HepG2 (cell line): ENCODE results near the gene GPBAR1. TPM values are rescaled to one million over a fixed set of nuclear protein-coding genes. Genes with fewer than 3 reads are reported as not detected.

Source experiments
- FOXA3 ChIP-seq: IDR thresholded peaks from 2 replicates; pipeline ENCODE4 v1.6.1; 2016; ENCODE audit warnings: missing genetic modification reagents, missing compliant biosample characterization
- KDM5B ChIP-seq: sonication (generic); formaldehyde crosslinking; IDR thresholded peaks from 2 replicates; pipeline ENCODE4 v1.4.0; 2020; ENCODE audit warnings: missing genetic modification reagents, mild to moderate bottlenecking, borderline replicate concordance
- MAFG ChIP-seq: sonication (generic); formaldehyde crosslinking; IDR thresholded peaks from 2 replicates; pipeline ENCODE4 v1.5.1; 2020; ENCODE audit warnings: mild to moderate bottlenecking, missing genetic modification reagents
- PAX8 ChIP-seq: sonication (generic); formaldehyde crosslinking; IDR thresholded peaks from 2 replicates; pipeline ENCODE4 v1.8.0; 2022; ENCODE audit warnings: mild to moderate bottlenecking, missing genetic modification reagents, borderline replicate concordance
- PRPF4 ChIP-seq: fragments of 200-400 bp; formaldehyde crosslinking; IDR thresholded peaks from 2 replicates; pipeline ENCODE4 v1.6.1; 2016; ENCODE audit warnings: low read length, low read depth; ENCODE audit not compliant: poor library complexity, severe bottlenecking
- SCMH1 ChIP-seq: sonication (generic); formaldehyde crosslinking; IDR thresholded peaks from 2 replicates; pipeline ENCODE4 v1.9.0; 2021; ENCODE audit warnings: missing genetic modification reagents, mild to moderate bottlenecking, borderline replicate concordance
- SETDB1 ChIP-seq: sonication (generic); formaldehyde crosslinking; IDR thresholded peaks from 2 replicates; pipeline ENCODE4 v1.5.1; 2020; ENCODE audit warnings: missing genetic modification reagents, mild to moderate bottlenecking, borderline replicate concordance
- ZBTB7B ChIP-seq: sonication (generic); formaldehyde crosslinking; IDR thresholded peaks from 2 replicates; pipeline ENCODE4 v1.4.0; 2020; ENCODE audit warnings: missing genetic modification reagents
- ZNF136 ChIP-seq: sonication (generic); formaldehyde crosslinking; IDR thresholded peaks from 2 replicates; pipeline ENCODE4 v1.8.1; 2022; ENCODE audit warnings: low read depth, mild to moderate bottlenecking, moderate library complexity, missing genetic modification reagents
- ZNF230 ChIP-seq: sonication (generic); formaldehyde crosslinking; IDR thresholded peaks from 2 replicates; pipeline ENCODE4 v1.4.0; 2020; ENCODE audit warnings: mild to moderate bottlenecking, missing genetic modification reagents
- ZNF260 ChIP-seq: sonication (generic); formaldehyde crosslinking; IDR thresholded peaks from 2 replicates; pipeline ENCODE4 v1.4.0; 2020; ENCODE audit warnings: missing genetic modification reagents, low read depth, mild to moderate bottlenecking, borderline replicate concordance
- ZNF329 ChIP-seq: sonication (generic); formaldehyde crosslinking; IDR thresholded peaks from 2 replicates; pipeline ENCODE4 v1.9.0; 2021; ENCODE audit warnings: low read depth, mild to moderate bottlenecking, missing genetic modification reagents
- ZNF333 ChIP-seq: sonication (generic); formaldehyde crosslinking; IDR thresholded peaks from 2 replicates; pipeline ENCODE4 v1.4.0; 2020; ENCODE audit warnings: mild to moderate bottlenecking, missing genetic modification reagents, borderline replicate concordance
- ZNF569 ChIP-seq: sonication (generic); formaldehyde crosslinking; IDR thresholded peaks from 2 replicates; pipeline ENCODE4 v1.5.0; 2020; ENCODE audit warnings: mild to moderate bottlenecking, missing genetic modification reagents, moderate library complexity, borderline replicate concordance
- ZNF644 ChIP-seq: IDR thresholded peaks from 2 replicates; pipeline ENCODE4 v1.6.1; 2016; ENCODE audit warnings: low read depth
- polyA plus RNA-seq, 8 experiments: library from polyadenylated mRNA; depleted of rRNA in 3 of 8; stranded (reverse) in 7 of 8; unstranded in 1 of 8; fragments of >200 nt; fragmentation: Illumina TruSeq in 4 of 8; extraction: Trizol in 4 of 8; gene quantifications; 2 replicates each; pipeline versions ENCODE4 v1.2.1 to v1.2.3, GENCODE V29; 2011 to 2016; ENCODE audit warnings: low read depth in 4 of 8, missing spikeins in 1 of 8, mixed read lengths in 1 of 8; ENCODE audit not compliant: insufficient read depth in 1 of 8
- total RNA-seq, 5 experiments: library from RNA; depleted of rRNA; stranded (reverse); fragments of >200 nt; fragmentation: Illumina TruSeq; extraction: Trizol; gene quantifications; 2 replicates each; pipeline ENCODE4 v1.2.3, GENCODE V29; 2016; ENCODE audit warnings: low read depth in 1 of 5
- TF ChIP-seq, protein P1 (sequence below): sonication (generic); formaldehyde crosslinking; IDR thresholded peaks from 2 replicates; pipeline ENCODE4 v1.4.0; 2020; ENCODE audit warnings: mild to moderate bottlenecking, low read depth, missing genetic modification reagents
- TF ChIP-seq, protein P2 (sequence below): sonication (generic); formaldehyde crosslinking; IDR thresholded peaks from 2 replicates; pipeline ENCODE4 v1.5.0; 2020; ENCODE audit warnings: mild to moderate bottlenecking, missing genetic modification reagents
- TF ChIP-seq, protein P3 (sequence below): sonication (generic); formaldehyde crosslinking; IDR thresholded peaks from 2 replicates; pipeline ENCODE4 v1.4.0; 2020; ENCODE audit warnings: missing genetic modification reagents
- TF ChIP-seq, protein P4 (sequence below): sonication (generic); formaldehyde crosslinking; IDR thresholded peaks from 2 replicates; pipeline ENCODE4 v1.8.0; 2022; ENCODE audit warnings: missing genetic modification reagents, mild to moderate bottlenecking, borderline replicate concordance
- TF ChIP-seq, protein P5 (sequence below): sonication (generic); formaldehyde crosslinking; IDR thresholded peaks from 2 replicates; pipeline ENCODE4 v1.4.0; 2020; ENCODE audit warnings: missing genetic modification reagents

GPBAR1 gene
- total and polyA plus RNA-seq, 2 of the 13 experiments (the other 11 are each of a cell fraction or from before 2014, with no cell fraction given) = 0.05 to 0.09 TPM

DNA sequence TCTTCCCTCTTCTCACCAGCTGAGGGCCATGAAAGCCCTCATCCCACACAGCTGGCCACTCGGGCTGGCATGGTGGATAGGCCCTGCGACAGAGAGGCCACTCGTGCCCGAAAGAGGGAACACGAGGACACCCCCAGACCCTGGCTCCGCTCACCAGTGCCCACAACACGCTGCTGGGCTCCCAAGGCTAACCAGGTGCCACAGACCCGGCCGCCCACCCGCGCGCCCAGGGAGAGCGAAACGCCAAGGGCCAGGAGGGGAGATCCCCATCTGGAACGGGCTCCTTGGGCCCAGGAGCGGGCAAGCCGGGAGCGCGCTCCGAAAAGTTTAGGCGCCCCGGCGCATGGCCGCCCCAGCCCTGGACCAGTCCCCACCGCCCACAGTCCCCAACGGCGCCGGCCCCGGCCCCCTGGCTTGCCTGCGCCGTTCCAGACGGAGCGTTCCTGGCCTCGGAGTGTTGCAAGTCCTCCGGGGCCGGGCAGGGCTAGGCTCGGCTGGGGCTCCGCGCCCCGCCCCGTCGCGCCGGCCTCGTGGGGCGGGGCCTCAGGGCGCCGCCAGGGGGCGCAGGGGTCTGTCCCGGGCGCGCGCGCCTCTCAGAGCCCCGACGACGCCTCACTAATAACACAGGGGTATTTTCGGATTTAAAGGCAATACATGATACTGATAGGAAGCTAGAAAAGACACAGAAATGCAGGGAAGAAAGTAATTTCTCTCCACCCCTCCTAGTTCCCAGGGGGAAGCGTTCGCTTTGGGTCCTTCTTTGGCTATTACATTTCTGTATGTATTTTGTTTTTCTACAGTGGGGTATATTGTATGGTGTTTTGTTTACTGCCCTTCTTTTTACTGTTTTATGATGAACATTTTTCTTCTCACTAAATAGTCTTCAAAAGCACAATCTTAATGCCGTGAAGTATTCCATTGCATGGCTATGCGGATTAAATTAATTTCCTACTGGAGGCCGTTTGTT is 31.5 kb downstream of the GPBAR1 start, which contains the start of gene TMBIM1 (continued):
- TF ChIP-seq PAX8 = no peak
- TF ChIP-seq FOXA3 (CRISPR knock-in tag) = peak; percentile 34; the same call in 1 of the 2 replicates
- TF ChIP-seq ZNF644 (CRISPR knock-in tag) = no peak
- TF ChIP-seq, protein P1, sequence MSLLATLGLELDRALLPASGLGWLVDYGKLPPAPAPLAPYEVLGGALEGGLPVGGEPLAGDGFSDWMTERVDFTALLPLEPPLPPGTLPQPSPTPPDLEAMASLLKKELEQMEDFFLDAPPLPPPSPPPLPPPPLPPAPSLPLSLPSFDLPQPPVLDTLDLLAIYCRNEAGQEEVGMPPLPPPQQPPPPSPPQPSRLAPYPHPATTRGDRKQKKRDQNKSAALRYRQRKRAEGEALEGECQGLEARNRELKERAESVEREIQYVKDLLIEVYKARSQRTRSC (CRISPR knock-in tag) = 0 out of 2 replicates have a peak, but pooled peaks have one; percentile 36
- no peak for TF ChIP-seq SETDB1 (CRISPR knock-in tag)
- TF ChIP-seq ZNF329 (CRISPR knock-in tag) = 0 out of 2 replicates have a peak, but pooled peaks have one; percentile 46
- TF ChIP-seq ZNF260 (CRISPR knock-in tag) = no peak
- no peak; the same call in 1 of the 2 replicates for TF ChIP-seq ZNF230 (CRISPR knock-in tag)
- no peak for TF ChIP-seq ZNF569 (CRISPR knock-in tag)
- TF ChIP-seq, protein P2, sequence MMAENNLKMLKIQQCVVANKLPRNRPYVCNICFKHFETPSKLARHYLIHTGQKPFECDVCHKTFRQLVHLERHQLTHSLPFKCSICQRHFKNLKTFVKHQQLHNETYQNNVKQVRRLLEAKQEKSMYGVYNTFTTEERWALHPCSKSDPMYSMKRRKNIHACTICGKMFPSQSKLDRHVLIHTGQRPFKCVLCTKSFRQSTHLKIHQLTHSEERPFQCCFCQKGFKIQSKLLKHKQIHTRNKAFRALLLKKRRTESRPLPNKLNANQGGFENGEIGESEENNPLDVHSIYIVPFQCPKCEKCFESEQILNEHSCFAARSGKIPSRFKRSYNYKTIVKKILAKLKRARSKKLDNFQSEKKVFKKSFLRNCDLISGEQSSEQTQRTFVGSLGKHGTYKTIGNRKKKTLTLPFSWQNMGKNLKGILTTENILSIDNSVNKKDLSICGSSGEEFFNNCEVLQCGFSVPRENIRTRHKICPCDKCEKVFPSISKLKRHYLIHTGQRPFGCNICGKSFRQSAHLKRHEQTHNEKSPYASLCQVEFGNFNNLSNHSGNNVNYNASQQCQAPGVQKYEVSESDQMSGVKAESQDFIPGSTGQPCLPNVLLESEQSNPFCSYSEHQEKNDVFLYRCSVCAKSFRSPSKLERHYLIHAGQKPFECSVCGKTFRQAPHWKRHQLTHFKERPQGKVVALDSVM (CRISPR knock-in tag) = no peak; the same call in 1 of the 2 replicates
- TF ChIP-seq ZNF333 = peak; percentile 74; the same call in 1 of the 2 replicates
- no peak for TF ChIP-seq ZBTB7B (CRISPR knock-in tag)
- TF ChIP-seq KDM5B (CRISPR knock-in tag) = peak; percentile 84
- TF ChIP-seq, protein P3, sequence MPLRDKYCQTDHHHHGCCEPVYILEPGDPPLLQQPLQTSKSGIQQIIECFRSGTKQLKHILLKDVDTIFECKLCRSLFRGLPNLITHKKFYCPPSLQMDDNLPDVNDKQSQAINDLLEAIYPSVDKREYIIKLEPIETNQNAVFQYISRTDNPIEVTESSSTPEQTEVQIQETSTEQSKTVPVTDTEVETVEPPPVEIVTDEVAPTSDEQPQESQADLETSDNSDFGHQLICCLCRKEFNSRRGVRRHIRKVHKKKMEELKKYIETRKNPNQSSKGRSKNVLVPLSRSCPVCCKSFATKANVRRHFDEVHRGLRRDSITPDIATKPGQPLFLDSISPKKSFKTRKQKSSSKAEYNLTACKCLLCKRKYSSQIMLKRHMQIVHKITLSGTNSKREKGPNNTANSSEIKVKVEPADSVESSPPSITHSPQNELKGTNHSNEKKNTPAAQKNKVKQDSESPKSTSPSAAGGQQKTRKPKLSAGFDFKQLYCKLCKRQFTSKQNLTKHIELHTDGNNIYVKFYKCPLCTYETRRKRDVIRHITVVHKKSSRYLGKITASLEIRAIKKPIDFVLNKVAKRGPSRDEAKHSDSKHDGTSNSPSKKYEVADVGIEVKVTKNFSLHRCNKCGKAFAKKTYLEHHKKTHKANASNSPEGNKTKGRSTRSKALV (CRISPR knock-in tag) = no peak
- TF ChIP-seq SCMH1 (CRISPR knock-in tag) = no peak
- TF ChIP-seq ZNF136 = no peak
- no peak for TF ChIP-seq PRPF4
- TF ChIP-seq, protein P4, sequence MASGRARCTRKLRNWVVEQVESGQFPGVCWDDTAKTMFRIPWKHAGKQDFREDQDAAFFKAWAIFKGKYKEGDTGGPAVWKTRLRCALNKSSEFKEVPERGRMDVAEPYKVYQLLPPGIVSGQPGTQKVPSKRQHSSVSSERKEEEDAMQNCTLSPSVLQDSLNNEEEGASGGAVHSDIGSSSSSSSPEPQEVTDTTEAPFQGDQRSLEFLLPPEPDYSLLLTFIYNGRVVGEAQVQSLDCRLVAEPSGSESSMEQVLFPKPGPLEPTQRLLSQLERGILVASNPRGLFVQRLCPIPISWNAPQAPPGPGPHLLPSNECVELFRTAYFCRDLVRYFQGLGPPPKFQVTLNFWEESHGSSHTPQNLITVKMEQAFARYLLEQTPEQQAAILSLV (CRISPR knock-in tag) = peak; percentile 20; the same call in 1 of the 2 replicates
- no peak for TF ChIP-seq MAFG (CRISPR knock-in tag)
- TF ChIP-seq, protein P5, sequence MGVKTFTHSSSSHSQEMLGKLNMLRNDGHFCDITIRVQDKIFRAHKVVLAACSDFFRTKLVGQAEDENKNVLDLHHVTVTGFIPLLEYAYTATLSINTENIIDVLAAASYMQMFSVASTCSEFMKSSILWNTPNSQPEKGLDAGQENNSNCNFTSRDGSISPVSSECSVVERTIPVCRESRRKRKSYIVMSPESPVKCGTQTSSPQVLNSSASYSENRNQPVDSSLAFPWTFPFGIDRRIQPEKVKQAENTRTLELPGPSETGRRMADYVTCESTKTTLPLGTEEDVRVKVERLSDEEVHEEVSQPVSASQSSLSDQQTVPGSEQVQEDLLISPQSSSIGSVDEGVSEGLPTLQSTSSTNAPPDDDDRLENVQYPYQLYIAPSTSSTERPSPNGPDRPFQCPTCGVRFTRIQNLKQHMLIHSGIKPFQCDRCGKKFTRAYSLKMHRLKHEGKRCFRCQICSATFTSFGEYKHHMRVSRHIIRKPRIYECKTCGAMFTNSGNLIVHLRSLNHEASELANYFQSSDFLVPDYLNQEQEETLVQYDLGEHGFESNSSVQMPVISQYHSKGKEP = peak; percentile 42; the same call in 1 of the 2 replicates
